Measurements from ENCODE around the gene NTRK1.

NTRK1 gene

DNA sequence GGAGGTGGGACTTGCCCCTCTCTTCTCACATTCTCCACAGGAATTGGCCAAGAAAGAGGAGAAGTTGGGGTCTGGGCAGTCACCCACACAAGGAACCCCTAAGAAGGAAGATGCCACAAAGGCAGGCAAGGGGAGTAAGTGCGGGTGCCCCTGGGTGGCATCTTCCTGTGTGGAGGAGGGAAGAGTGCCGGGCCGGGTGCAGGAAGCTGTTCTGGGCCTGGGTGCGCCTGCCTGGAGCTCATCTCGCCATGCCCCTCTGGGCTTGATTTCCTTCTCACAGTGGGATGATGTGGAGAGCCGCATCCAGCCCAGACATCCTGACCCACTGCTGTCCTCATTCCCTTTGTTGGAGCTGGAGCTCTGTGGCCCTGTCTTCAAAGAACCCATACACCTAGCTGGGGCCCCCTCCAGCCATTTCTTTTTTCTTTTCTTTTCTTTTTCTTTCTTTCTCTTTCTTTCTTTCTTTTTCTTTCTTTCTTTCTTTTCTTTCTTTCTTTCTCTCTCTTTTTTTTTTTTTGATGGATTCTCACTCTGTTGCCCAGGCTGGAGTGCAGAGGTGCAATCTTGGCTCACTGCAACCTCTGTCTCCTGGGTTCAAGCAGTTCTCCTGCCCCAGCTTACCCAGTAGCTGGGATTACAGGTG, 69.1 kb downstream of the NTRK1 start:
- no peak overlapping the region for H3K4me3 ChIP-seq (ENCODE audit: low read depth, low read length)
- no peak for TF ChIP-seq CTCF (IDR thresholded peaks at IDR 0.05; ENCODE audit: low read depth, low read length)

DNA sequence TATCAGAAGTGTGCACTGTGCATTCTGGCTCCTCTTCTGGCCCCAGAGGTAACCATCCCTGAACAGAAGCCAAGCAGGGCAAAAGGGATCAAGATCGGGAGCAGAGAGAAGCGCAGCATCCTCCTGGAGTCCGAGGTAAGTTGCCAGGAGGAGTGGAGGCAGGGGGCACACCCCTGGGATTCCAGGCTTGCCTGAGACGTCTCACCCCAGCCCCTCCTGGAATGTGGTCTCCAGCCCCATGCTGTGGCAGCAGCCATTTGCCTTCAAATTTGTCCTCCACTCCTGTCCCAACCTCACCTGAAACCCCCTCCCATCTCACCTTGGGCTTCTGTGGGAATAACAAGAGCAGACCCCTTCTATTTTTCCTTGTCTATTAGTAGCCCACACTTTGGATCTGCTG, 69.8 kb downstream of the NTRK1 start:
- no peak overlapping the region for H3K4me3 ChIP-seq (ENCODE audit: low read depth, low read length)
- no peak for TF ChIP-seq CTCF (IDR thresholded peaks at IDR 0.05; ENCODE audit: low read depth, low read length)
